HG03442 (cell line): ENCODE measurements around the gene MRC1.

Source experiments
- ATAC-seq: cut with Tn5 transposase; IDR thresholded peaks from one replicate; pipeline ENCODE4 v1.9.1; 2021; ENCODE audit warnings: mild to moderate bottlenecking, moderate library complexity; ENCODE audit not compliant: unreplicated experiment

MRC1 gene

GRCh38 chr10:17808971-17809841 is at the start of gene MRC1:
Gene MRC1, plus strand, starts transcription at chr10:17809348. Its CDS starts 118 bp downstream, at chr10:17809466.
- ATAC-seq, result no peak

GRCh38 chr10:17764142-17764541 is 45.0 kb upstream of the MRC1 start:
- no peak for ATAC-seq

GRCh38 chr10:17765602-17766001 is 43.5 kb upstream of the MRC1 start:
- no peak for ATAC-seq

GRCh38 chr10:17766731-17767130 is 42.4 kb upstream of the MRC1 start:
- no peak for ATAC-seq

- no peak for ATAC-seq
Observed at GRCh38 chr10:17768496-17768895, 40.7 kb upstream of the MRC1 start.

GRCh38 chr10:17768957-17769356 is 40.2 kb upstream of the MRC1 start:
- ATAC-seq, result no peak

GRCh38 chr10:17771017-17771416 is 38.1 kb upstream of the MRC1 start:
- no peak for ATAC-seq

GRCh38 chr10:17779784-17780183 is 29.4 kb upstream of the MRC1 start:
- ATAC-seq, result no peak

GRCh38 chr10:17780727-17781126 is 28.4 kb upstream of the MRC1 start:
- no peak for ATAC-seq

GRCh38 chr10:17781856-17782255 is 27.3 kb upstream of the MRC1 start:
- no peak for ATAC-seq

GRCh38 chr10:17782921-17783665 is 26.1 kb upstream of the MRC1 start:
- ATAC-seq, result no peak

- no peak for ATAC-seq
Observed at GRCh38 chr10:17783751-17784150, 25.4 kb upstream of the MRC1 start.

- no peak for ATAC-seq
Observed at GRCh38 chr10:17784688-17785087, 24.5 kb upstream of the MRC1 start.

GRCh38 chr10:17785276-17785930 is 23.7 kb upstream of the MRC1 start:
- ATAC-seq, result no peak

GRCh38 chr10:17787087-17787961 is 21.8 kb upstream of the MRC1 start:
- no peak for ATAC-seq

- no peak for ATAC-seq
Observed at GRCh38 chr10:17788646-17789045, 20.5 kb upstream of the MRC1 start.

- ATAC-seq, result no peak
Observed at GRCh38 chr10:17789396-17789795, 19.8 kb upstream of the MRC1 start.

- no peak for ATAC-seq
Observed at GRCh38 chr10:17790651-17791050, 18.5 kb upstream of the MRC1 start.

- no peak for ATAC-seq
Observed at GRCh38 chr10:17792991-17793390, 16.2 kb upstream of the MRC1 start.

- no peak for ATAC-seq
Observed at GRCh38 chr10:17793823-17794644, 15.1 kb upstream of the MRC1 start.
